ENCODE measurements around the gene RNF207.

- TF ChIP-seq CTCF (conservative IDR thresholded peaks at IDR 0.05; ENCODE audit: low read length), result no peak
- TF ChIP-seq EZH2phosphoT487 (IDR thresholded peaks at IDR 0.05; ENCODE audit: borderline replicate concordance), result no peak
Measured at GRCh38 chr1:6263716-6264115, 57.8 kb downstream of the RNF207 start.

Data from Loucy (cell line).